Ishikawa (cell line): Measurements from ENCODE around the gene FAM163B.

Experiments
- EGR1 ChIP-seq: IDR thresholded peaks from 2 replicates; pipeline ENCODE4 v1.6.1; 2012
- TCF12 ChIP-seq: IDR thresholded peaks from 2 replicates; pipeline ENCODE4 v1.6.1; 2012; ENCODE audit warnings: low read depth

- TF ChIP-seq EGR1 (no peak), TCF12 (no peak)
These were observed 14.9 kb downstream of the FAM163B start for GRCh38 chr9:133594310-133594709.
